ENCODE data around the gene LMBR1L.

Gene LMBR1L

GRCh38 chr12:49051777-49052438 lies 58.7 kb downstream of the LMBR1L start:
- TF ChIP-seq SIN3A (IDR thresholded peaks at IDR 0.05; ENCODE audit: borderline replicate concordance, insufficient read depth, low read length) (no peak), TAF1 (IDR thresholded peaks at IDR 0.05; ENCODE audit: borderline replicate concordance, insufficient read depth, low read length) (no peak), POLR2AphosphoS5 (IDR thresholded peaks at IDR 0.05; ENCODE audit: low read depth, low read length) (no peak), FOXP2 (optimal IDR thresholded peaks at IDR 0.05; ENCODE audit: borderline replicate concordance, extremely low read depth, extremely low read length, insufficient read depth) (no peak), REST (IDR thresholded peaks at IDR 0.05; ENCODE audit: insufficient read depth in 1 of 2, low read depth in 2 of 2, low read length in 2 of 2) (no peak)

GRCh38 chr12:49051373-49051764 lies 59.3 kb downstream of the LMBR1L start:
- TF ChIP-seq TAF1 (IDR thresholded peaks at IDR 0.05; ENCODE audit: borderline replicate concordance, insufficient read depth, low read length), result no peak
- no peak for TF ChIP-seq FOXP2 (optimal IDR thresholded peaks at IDR 0.05; ENCODE audit: borderline replicate concordance, extremely low read depth, extremely low read length, insufficient read depth)
- TF ChIP-seq POLR2AphosphoS5 (IDR thresholded peaks at IDR 0.05; ENCODE audit: low read depth, low read length), result no peak
- no peak for TF ChIP-seq SIN3A (IDR thresholded peaks at IDR 0.05; ENCODE audit: borderline replicate concordance, insufficient read depth, low read length)
- TF ChIP-seq REST (IDR thresholded peaks at IDR 0.05; ENCODE audit: insufficient read depth in 1 of 2, low read depth in 2 of 2, low read length in 2 of 2), result no peak

GRCh38 chr12:49050507-49051372 lies 59.9 kb downstream of the LMBR1L start:
- no peak for TF ChIP-seq SIN3A (IDR thresholded peaks at IDR 0.05; ENCODE audit: borderline replicate concordance, insufficient read depth, low read length)
- TF ChIP-seq FOXP2 (optimal IDR thresholded peaks at IDR 0.05; ENCODE audit: borderline replicate concordance, extremely low read depth, extremely low read length, insufficient read depth), result no peak
- TF ChIP-seq TAF1 (IDR thresholded peaks at IDR 0.05; ENCODE audit: borderline replicate concordance, insufficient read depth, low read length), result no peak

GRCh38 chr12:49049566-49050224 lies 61.0 kb downstream of the LMBR1L start:
- TF ChIP-seq REST (IDR thresholded peaks at IDR 0.05; ENCODE audit: insufficient read depth in 1 of 2, low read depth in 2 of 2, low read length in 2 of 2) (no peak), TAF1 (IDR thresholded peaks at IDR 0.05; ENCODE audit: borderline replicate concordance, insufficient read depth, low read length) (no peak), FOXP2 (optimal IDR thresholded peaks at IDR 0.05; ENCODE audit: borderline replicate concordance, extremely low read depth, extremely low read length, insufficient read depth) (no peak), POLR2AphosphoS5 (IDR thresholded peaks at IDR 0.05; ENCODE audit: low read depth, low read length) (no peak), SIN3A (IDR thresholded peaks at IDR 0.05; ENCODE audit: borderline replicate concordance, insufficient read depth, low read length) (no peak)

- no peak for TF ChIP-seq SIN3A (IDR thresholded peaks at IDR 0.05; ENCODE audit: borderline replicate concordance, insufficient read depth, low read length)
- no peak for TF ChIP-seq TAF1 (IDR thresholded peaks at IDR 0.05; ENCODE audit: borderline replicate concordance, insufficient read depth, low read length)
- TF ChIP-seq REST (IDR thresholded peaks at IDR 0.05; ENCODE audit: insufficient read depth in 1 of 2, low read depth in 2 of 2, low read length in 2 of 2), result no peak
- TF ChIP-seq FOXP2 (optimal IDR thresholded peaks at IDR 0.05; ENCODE audit: borderline replicate concordance, extremely low read depth, extremely low read length, insufficient read depth), result no peak
- TF ChIP-seq POLR2AphosphoS5 (IDR thresholded peaks at IDR 0.05; ENCODE audit: low read depth, low read length), result no peak
Observed at GRCh38 chr12:49048953-49049352, 61.7 kb downstream of the LMBR1L start.

Measured in PFSK-1 (cell line).